NCI-H2107 treated with DMSO at 0.1 percent for 48 hours (cell line): ENCODE results near the gene NAALADL1.
"Not testable (repeated sequence)": the region's sequence is repeated elsewhere in the genome, so short reads cannot be mapped to it uniquely, and the experiment has no call there.

Experiments
- DNase-seq: peaks from one replicate; lab custom pipeline; 2025; ENCODE audit not compliant: unreplicated experiment; lab: John Stamatoyannopoulos, UW

NAALADL1 gene

GRCh38 chr11:65055538-65055937 is 2.8 kb downstream of the NAALADL1 start:
- DNase-seq, result no peak

- DNase-seq, result no peak
Observed at GRCh38 chr11:65053827-65054508, 4.4 kb downstream of the NAALADL1 start.

- no peak for DNase-seq
Observed at GRCh38 chr11:65051398-65051858, 6.9 kb downstream of the NAALADL1 start.

- DNase-seq, result no peak
Observed at GRCh38 chr11:65047581-65048422, 10.6 kb downstream of the NAALADL1 start.

DNA sequence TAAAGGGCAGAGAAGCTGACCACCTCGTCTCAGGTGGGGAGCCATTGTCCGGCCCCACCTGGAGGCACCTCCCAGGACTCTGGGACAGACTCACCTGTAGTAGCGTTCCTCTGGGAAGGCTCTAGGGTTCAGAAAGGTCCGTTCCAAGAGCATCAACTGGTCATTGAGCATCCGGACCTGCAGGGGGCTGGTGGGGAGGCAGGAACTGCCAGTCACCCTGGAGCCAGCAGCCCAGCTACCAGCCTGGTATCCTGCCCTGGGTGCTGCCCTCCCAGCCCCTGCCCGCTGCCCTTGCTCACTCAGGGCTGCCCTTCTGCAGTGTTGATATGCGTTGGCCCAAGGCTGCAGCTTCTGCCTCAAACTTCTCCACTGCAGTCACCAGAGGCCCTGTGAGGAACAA is 12.6 kb downstream of the NAALADL1 start:
- no peak for DNase-seq

DNA sequence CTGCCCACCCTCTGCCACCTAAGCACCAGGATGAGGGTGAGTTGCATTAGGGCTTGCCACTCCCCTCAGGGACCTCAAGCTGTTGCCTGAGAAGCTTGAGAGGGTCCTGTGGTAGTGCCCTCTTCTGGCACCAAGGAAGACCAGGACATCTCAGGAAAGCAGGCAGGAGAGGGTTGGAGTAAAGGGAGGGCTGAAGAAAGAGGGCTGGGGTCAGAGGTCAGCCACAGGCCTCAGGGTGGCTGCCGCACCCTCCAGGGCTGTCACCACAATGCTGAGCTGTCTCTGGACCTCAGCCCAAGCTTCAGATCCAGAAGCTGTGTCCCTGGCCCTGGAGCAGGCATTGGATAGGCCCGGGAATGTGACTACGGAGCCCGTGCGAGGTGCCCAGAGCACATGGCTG is 13.3 kb downstream of the NAALADL1 start:
- DNase-seq, result no peak

DNA sequence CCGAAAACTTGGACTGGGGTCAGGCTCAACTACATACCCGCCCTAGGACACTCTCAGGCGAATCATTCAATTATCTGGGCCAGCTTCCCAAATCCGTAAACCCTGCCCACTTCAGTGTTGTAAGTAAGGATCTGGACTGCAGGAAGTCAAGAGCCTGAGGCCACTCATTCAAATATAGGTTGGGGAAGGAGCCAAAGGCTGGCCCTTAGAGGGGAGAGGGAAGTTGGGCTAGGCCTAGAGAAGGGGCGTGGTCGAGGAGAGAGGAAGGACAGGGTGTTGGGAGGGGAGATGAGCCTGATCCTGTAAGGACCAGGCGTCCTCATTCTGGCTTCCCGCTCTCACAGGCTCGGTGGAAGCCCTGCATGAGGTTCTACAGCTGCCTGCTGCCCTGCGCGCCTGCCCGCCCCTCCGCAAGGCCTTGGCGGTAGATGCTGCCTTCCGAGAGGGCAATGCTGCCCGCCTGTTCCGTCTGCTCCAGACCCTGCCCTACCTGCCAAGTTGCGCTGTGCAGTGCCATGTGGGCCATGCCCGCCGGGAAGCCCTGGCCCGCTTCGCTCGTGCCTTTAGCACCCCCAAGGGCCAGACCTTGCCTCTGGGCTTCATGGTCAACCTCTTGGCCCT is 14.4 kb downstream of the NAALADL1 start:
- DNase-seq, result no peak

- no peak for DNase-seq
Observed at GRCh38 chr11:65042891-65043290, 15.5 kb downstream of the NAALADL1 start.

DNA sequence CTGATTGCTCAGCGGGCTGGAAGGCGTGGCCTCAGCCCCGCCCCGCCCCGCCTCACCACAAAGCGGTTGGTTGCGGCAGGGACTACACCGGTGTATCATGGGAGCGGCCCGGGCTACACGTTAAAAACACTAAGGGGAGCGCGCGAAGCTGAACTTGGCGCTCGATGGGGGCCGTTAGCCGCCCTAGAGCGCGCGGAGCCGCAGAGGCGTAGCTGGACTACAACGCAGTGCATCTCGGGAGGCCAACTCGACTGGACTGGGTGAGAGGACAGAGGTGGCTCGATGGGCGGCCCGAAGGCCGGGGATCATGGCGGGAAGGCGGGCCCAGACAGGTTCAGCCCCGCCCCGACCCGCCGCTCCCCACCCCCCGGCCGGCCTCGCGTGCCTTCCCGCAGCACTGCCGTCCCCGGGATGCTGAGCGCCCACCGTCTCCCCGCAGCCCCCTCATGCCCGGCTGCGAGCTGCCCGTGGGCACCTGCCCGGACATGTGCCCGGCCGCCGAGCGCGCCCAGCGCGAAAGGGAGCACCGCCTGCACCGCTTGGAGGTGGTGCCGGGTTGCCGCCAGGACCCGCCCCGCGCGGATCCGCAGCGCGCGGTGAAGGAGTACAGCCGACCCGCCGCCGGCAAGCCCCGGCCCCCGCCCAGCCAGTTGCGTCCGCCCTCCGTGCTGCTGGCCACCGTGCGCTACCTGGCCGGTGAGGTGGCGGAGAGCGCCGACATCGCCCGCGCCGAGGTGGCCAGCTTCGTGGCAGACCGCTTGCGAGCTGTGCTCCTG is 17.3 kb downstream of the NAALADL1 start, which contains the start of gene SAC3D1:
SAC3D1 (plus strand) TSS at position 364 of the 776 bp plus-strand sequence; CDS start at position 447, 83 bp downstream.
- peak; percentile 87 for DNase-seq

DNA sequence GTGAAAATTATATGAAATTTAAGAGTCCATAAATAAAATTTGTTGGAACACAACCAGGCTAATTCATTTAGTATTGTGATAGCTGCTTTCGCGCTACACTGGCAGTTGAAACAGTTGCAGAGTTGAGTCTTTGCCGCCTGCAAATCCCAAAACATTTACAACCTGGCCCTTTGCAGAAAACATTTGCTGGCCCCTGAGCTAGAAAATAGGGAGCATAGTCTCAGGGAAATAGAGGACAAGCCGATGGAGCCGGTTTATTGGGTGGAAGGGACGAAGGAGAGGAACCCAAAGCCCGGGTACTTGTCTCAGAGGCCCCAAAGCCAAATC is 17.9 kb downstream of the NAALADL1 start:
- DNase-seq, result no peak

DNA sequence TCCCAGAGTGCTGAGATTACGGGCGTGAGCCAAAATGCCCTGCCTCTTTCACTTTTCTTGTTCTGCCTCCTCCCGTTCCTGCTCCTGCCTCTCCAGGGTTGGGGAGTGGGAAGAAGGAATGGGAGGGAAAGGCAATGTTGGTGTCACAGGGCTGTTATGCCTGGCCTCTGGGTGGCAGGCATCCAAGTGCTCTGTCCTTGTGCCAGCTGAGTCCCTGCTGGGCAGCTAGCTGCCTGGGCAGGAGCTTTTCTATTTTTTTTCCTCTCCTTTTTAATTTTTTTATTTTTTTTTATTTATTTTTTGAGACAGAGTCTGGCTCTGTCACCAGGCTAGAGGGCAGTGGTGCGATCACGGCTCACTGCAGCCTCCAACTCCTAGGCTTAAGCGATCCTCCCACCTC is 21.4 kb downstream of the NAALADL1 start:
- no peak for DNase-seq

GRCh38 chr11:65035579-65035978 is 22.8 kb downstream of the NAALADL1 start:
- DNase-seq, result no peak

DNA sequence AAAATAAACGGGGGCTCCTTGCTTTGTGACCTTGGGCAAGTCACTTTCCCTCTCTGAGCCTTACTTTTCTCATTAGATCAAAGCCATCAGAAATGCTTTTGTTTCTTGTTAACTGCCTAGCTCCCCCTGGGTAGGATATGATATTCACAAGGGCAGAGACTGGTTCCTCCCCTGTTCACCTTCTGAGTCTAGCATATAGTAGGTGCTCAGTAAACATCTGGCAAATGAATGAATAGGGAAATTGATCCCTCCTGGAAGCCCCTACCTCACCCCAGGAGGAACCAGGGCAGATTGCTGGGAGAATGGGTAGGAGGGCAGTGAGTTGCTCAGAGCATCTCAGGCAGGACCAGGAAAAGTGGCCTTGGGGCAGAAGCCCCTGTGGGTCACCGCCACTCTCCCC is 23.9 kb downstream of the NAALADL1 start:
- no peak for DNase-seq

GRCh38 chr11:65032216-65032615 is 26.1 kb downstream of the NAALADL1 start:
- no peak for DNase-seq

- DNase-seq, result peak; percentile 95
Observed at GRCh38 chr11:65027213-65028067, 30.9 kb downstream of the NAALADL1 start, which contains the start of gene SNX15. Gene SNX15, plus strand, starts transcription at chr11:65027439. Its CDS starts 99 bp downstream, at chr11:65027538.

DNA sequence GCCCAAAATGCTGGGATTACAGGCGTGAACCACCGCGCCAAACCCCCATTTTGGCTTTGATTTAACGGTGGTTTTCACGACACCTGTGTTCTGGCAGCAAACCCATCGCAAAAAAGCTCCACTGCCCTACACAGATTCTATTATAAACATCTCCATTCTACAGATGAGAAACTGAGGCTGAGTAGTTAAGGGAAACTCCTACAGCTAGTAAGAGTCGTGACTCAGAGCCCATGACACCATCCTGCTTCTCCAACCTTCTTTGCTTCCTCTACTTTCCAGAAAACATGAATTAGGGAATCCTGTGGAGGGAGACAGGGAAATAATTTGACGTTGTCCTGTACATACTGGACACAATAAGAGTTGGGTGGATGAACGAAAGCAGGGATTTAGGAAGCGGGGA is 31.5 kb downstream of the NAALADL1 start:
- DNase-seq, result no peak

DNA sequence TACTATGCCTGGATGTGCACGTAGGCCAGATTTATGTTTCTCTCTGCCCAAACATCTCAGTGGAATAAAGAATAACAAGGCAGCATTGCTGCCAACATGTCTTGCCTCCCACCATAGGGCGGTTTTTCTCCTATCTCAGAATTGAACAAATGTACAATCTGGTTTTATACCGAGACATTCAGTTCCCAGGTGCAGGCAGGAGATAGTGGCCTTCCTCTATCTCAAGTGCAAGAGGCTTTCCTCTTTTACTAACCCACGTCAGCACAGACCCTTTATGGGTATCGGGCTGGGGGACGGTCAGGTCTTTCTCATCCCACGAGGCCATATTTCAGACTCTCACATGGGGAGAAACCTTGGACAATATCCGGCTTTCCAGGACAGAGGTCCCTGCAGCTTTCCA is 34.9 kb downstream of the NAALADL1 start:
- DNase-seq, result not testable (repeated sequence)

- no peak for DNase-seq
Observed at GRCh38 chr11:65021509-65021908, 36.8 kb downstream of the NAALADL1 start.

DNA sequence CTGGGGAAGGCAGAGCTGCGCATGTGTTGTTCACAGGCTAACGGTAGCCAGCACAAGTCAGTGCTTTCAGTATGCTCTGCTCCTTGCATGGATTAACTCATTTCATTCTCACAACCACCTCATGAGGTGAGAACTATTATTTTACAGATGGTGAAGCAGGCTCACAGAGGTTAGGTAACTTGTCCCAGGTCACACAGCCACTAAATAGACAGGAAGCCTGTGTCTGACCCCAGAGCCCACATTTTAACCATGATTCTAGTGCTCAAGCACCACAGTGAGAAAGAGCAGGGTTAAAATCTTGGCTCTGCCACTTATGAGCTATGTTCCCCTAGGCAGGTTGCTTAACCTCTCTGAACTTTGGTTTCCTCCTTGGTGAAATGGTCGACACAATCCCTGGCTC is 37.4 kb downstream of the NAALADL1 start:
- DNase-seq, result no peak

- no peak for DNase-seq
Observed at GRCh38 chr11:65019824-65020223, 38.5 kb downstream of the NAALADL1 start.
